ENCODE measurements around the gene GRK2. TPM values are rescaled to one million over a fixed set of nuclear protein-coding genes. Genes with fewer than 3 reads are reported as not detected.
A peak's percentile ranks its signal among the peaks of the same experiment; 100 is the strongest.

Gene GRK2
- total and polyA plus RNA-seq, 9 of the 15 experiments (the other 6 are each of a cell fraction or from before 2014, with no cell fraction given) = 0.24 to 95.8 (median 56.5) TPM

GRCh38 chr11:67317888-67318555 lies 51.7 kb downstream of the GRK2 start:
- H4K20me1 ChIP-seq (replicated peaks; ENCODE audit: control insufficient read depth, insufficient read depth, low read length) = no peaks in the 10 kb centered on the region
- ATAC-seq (peak; percentile 27), FAIRE-seq (no peak), DNase-seq (ENCODE audit: extremely low read depth in 1 of 4, low spot score in 3 of 4) (peak in 2 of 4 experiments; percentile 16 to 72)
- H3K4me2 ChIP-seq (ENCODE audit: insufficient read depth, low read length) = peak overlapping the region; percentile 87
- H3K4me3 ChIP-seq = peak overlapping the region; percentile 57
- ChIA-PET CTCF (ENCODE audit: low intra/inter-chr PET ratio) (interaction anchor here (0.9 to 3.1 kb wide), 8 partner anchors 28 to 263 kb away, joined by 3 to 35 read pairs (median 8); partner anchors contain the start of genes ANKRD13D and GRK2), POLR2A (interaction anchor here (0.6 to 1.7 kb wide), 20 partner anchors 10 to 850 kb away, joined by 3 to 10 read pairs (median 5); partner anchors contain the start of genes ANKRD13D, CLCF1, GRK2 and POLD4)
- peak overlapping the region; percentile 95 for H2AFZ ChIP-seq (ENCODE audit: low read depth, low read length)
- H3K27me3 ChIP-seq (ENCODE audit: control insufficient read depth in 2 of 2, insufficient read depth in 2 of 2, low read length in 2 of 2) = no peaks in the 10 kb centered on the region
- H3K9me1 ChIP-seq (ENCODE audit: control insufficient read depth, insufficient read depth, low read length) = no peaks in the 10 kb centered on the region
- intact Hi-C loops (cut with micrococcal nuclease) = loop anchor here (1.0 to 2.0 kb wide), 4 partner anchors 29 to 237 kb away; partner anchors contain the start of gene ANKRD13D
- under 1% methylated on average over 43 of the region's 53 CpGs for WGBS (ENCODE audit: insufficient coverage, low coverage, missing lambda C conversion rate)
- TSS peak; percentile 72 for BruUV-seq (replicated peaks)
- peak overlapping the region; percentile 24; the same call in 2 of the 3 replicates for H3K27ac ChIP-seq (ENCODE audit: extremely low read depth, low read depth, low read length)
- H3K9me3 ChIP-seq (replicated peaks; ENCODE audit: control insufficient read depth, insufficient read depth, low read depth, low read length) = no peaks in the 10 kb centered on the region
- no peaks in the 10 kb centered on the region; the same call in 2 of the 3 replicates for H3K36me3 ChIP-seq (ENCODE audit: control insufficient read depth, insufficient read depth, low read length)
- in situ Hi-C loops (cut with MboI) = loop anchor here (5.0 kb wide), 1 partner anchor 236 kb away; no protein-coding TSS in a partner anchor
- peaks cover 29 to 32% of the 10 kb centered on the region in 2 experiments for H3K4me1 ChIP-seq (replicated peaks in 1 of 2; ENCODE audit: control insufficient read depth in 2 of 2, insufficient read depth in 2 of 2, low read length in 2 of 2)
- peak overlapping the region; percentile 56 to 93 for H3K9ac ChIP-seq (ENCODE audit: insufficient read depth in 1 of 2, low read depth in 2 of 2, low read length in 2 of 2)
- H3K79me2 ChIP-seq (ENCODE audit: control insufficient read depth, insufficient read depth, low read length) = peaks cover 6% of the 10 kb centered on the region; the same call in 1 of the 3 replicates
- TF ChIP-seq GTF2A2 (tag; IDR thresholded peaks at IDR 0.05) (no peak), ZBTB33 (CRISPR knock-in tag; IDR thresholded peaks at IDR 0.05) (peak; percentile 29), KAT7 (CRISPR knock-in tag; IDR thresholded peaks at IDR 0.05; ENCODE audit: borderline replicate concordance) (peak; percentile 90), ZNF431 (CRISPR knock-in tag; IDR thresholded peaks at IDR 0.05) (peak; percentile 7; the same call in 1 of the 2 replicates), LCOR (CRISPR knock-in tag; IDR thresholded peaks at IDR 0.05) (peak; percentile 70; the same call in 1 of the 2 replicates), MYC (IDR thresholded peaks at IDR 0.05; ENCODE audit: low read depth, low read length) (no peak), MYC (CRISPR knock-in tag; IDR thresholded peaks at IDR 0.05; ENCODE audit: borderline replicate concordance, low read depth) (no peak), PHF8 (IDR thresholded peaks at IDR 0.05; ENCODE audit: borderline replicate concordance, low read length) (peak; percentile 15; the same call in 1 of the 2 replicates), DPF2 (IDR thresholded peaks at IDR 0.05) (0 out of 2 replicates have a peak, but pooled peaks have one; percentile 8), RBM14 (IDR thresholded peaks at IDR 0.05; ENCODE audit: borderline replicate concordance, insufficient read depth, low read depth, low read length) (0 out of 2 replicates have a peak, but pooled peaks have one; percentile 36), XRCC3 (IDR thresholded peaks at IDR 0.05) (no peak), FOXO4 (CRISPR knock-in tag; IDR thresholded peaks at IDR 0.05) (no peak), ZEB2 (IDR thresholded peaks at IDR 0.05) (peak; percentile 40; the same call in 1 of the 2 replicates), CHD4 (IDR thresholded peaks at IDR 0.05; ENCODE audit: insufficient read depth, insufficient replicate concordance, low read depth, low read length, poor library complexity, severe bottlenecking) (no peak), PCBP1 (IDR thresholded peaks at IDR 0.05; ENCODE audit: low read depth, low read length, poor library complexity, severe bottlenecking) (no peak), RB1 (IDR thresholded peaks at IDR 0.05; ENCODE audit: low read depth) (peak; percentile 18; the same call in 1 of the 2 replicates), NEUROD1 (IDR thresholded peaks at IDR 0.05; ENCODE audit: borderline replicate concordance, low read depth, low read length, partially characterized antibody) (peak; percentile 4), RUNX1 (IDR thresholded peaks at IDR 0.05; ENCODE audit: low read depth) (no peak), SIN3B (IDR thresholded peaks at IDR 0.05; ENCODE audit: low read depth) (peak; percentile 25; the same call in 1 of the 2 replicates)

Measured in K562 (cell line).